Thoracic aorta (tissue), 2 donors: ENCODE data around the gene CCDC7. TPM values are rescaled to one million over a fixed set of nuclear protein-coding genes. Genes with fewer than 3 reads are reported as not detected.
"Not testable (repeated sequence)": the region's sequence is repeated elsewhere in the genome, so short reads cannot be mapped to it uniquely, and the experiment has no call there.

ENCODE experiments used
- ATAC-seq: fragments of 150-250 bp; one replicate; pipeline ENCODE4 v1.8.0; 2017; ENCODE audit warnings: low read depth; ENCODE audit not compliant: insufficient number of reproducible peaks, low FRiP score
- DNase-seq: peaks from one replicate; pipeline ENCODE4 v3.0.0-alpha.2; 2020; ENCODE audit warnings: low spot score
- H3K27ac ChIP-seq, 2 donors: fragments of 200-600 bp; sonication (generic); 1 replicate in 1 of 2; 2 replicates in 1 of 2; pipeline ENCODE4 v1.5.1; 2016; ENCODE audit warnings: mild to moderate bottlenecking in 2 of 2, moderate library complexity in 2 of 2
- H3K27me3 ChIP-seq: fragments of 200-600 bp; sonication (generic); replicated peaks from 2 replicates; pipeline ENCODE4 v1.6.0; 2016; ENCODE audit warnings: mild to moderate bottlenecking; ENCODE audit not compliant: insufficient read depth
- H3K36me3 ChIP-seq: fragments of 200-600 bp; sonication (generic); one replicate; pipeline ENCODE4 v1.5.1; 2016
- H3K4me1 ChIP-seq, 2 donors: fragments of 200-600 bp; sonication (generic); 1 replicate in 1 of 2; 2 replicates in 1 of 2; pipeline versions ENCODE4 v1.5.1 to v1.6.0; 2016; ENCODE audit warnings: low read depth in 2 of 2, mild to moderate bottlenecking in 1 of 2; ENCODE audit not compliant: control insufficient read depth in 1 of 2
- H3K4me3 ChIP-seq: fragments of 200-600 bp; sonication (generic); 2 replicates; pipeline ENCODE4 v1.5.1; 2016; ENCODE audit warnings: mild to moderate bottlenecking
- H3K9me3 ChIP-seq: fragments of 200-600 bp; sonication (generic); 2 replicates; pipeline ENCODE4 v1.5.1; 2016
- CTCF ChIP-seq: fragments of 200-600 bp; sonication (generic); IDR thresholded peaks from one replicate; pipeline ENCODE4 v1.5.1; 2019; ENCODE audit warnings: antibody characterized with exemption
- total RNA-seq, 2 donors: library from RNA; depleted of rRNA; stranded (reverse); fragments of >200 nt; gene quantifications; one replicate each; pipeline versions ENCODE4 v1.1.0 to v1.2.3, GENCODE V29; 2016

Gene CCDC7
- total RNA-seq, 2 donors from 2014 or later, result 35.6 to 70.8 TPM

GRCh38 chr10:32538256-32538655 is 92.3 kb downstream of the CCDC7 start:
- no peak for TF ChIP-seq CTCF
- H3K27me3 ChIP-seq, result no peaks in the 10 kb centered on the region

GRCh38 chr10:32540691-32541470 is 94.9 kb downstream of the CCDC7 start:
- H3K27ac ChIP-seq, result no peak overlapping the region
- TF ChIP-seq CTCF, result no peak
- ATAC-seq (no peak), DNase-seq (no peak)
- H3K9me3 ChIP-seq, result no peaks in the 10 kb centered on the region
- H3K27me3 ChIP-seq, result no peaks in the 10 kb centered on the region
- H3K4me1 ChIP-seq, result no peaks in the 10 kb centered on the region
- H3K4me3 ChIP-seq, result no peak overlapping the region
- H3K36me3 ChIP-seq, result no peaks in the 10 kb centered on the region

More at GRCh38 chr10:32538256-32538655, 92.3 kb downstream of the CCDC7 start:
- DNase-seq (no peak), ATAC-seq (no peak)
- Histone ChIP-seq H3K36me3 (no peaks in the 10 kb centered on the region), H3K4me3 (no peak overlapping the region), H3K27ac (no peak overlapping the region), H3K4me1 (no peaks in the 10 kb centered on the region), H3K9me3 (no peaks in the 10 kb centered on the region)

- Histone ChIP-seq H3K27ac (no peak overlapping the region), H3K9me3 (no peaks in the 10 kb centered on the region), H3K36me3 (no peaks in the 10 kb centered on the region), H3K4me1 (no peaks in the 10 kb centered on the region), H3K27me3 (no peaks in the 10 kb centered on the region), H3K4me3 (no peak overlapping the region)
- TF ChIP-seq CTCF, result no peak
- no peak for DNase-seq
- ATAC-seq, result no peak
Observed at GRCh38 chr10:32548208-32548607, 102.3 kb downstream of the CCDC7 start.

GRCh38 chr10:32556783-32557395 is 110.9 kb downstream of the CCDC7 start:
- Histone ChIP-seq H3K4me1 (peaks cover 0 to 11% of the 10 kb centered on the region in 2 donors), H3K4me3 (no peak overlapping the region), H3K27me3 (no peaks in the 10 kb centered on the region), H3K27ac (no peak overlapping the region), H3K9me3 (no peaks in the 10 kb centered on the region), H3K36me3 (no peaks in the 10 kb centered on the region)
- TF ChIP-seq CTCF, result no peak
- no peak for ATAC-seq
- DNase-seq, result no peak

- not testable (repeated sequence) for H3K4me1 ChIP-seq, H3K27ac ChIP-seq, ATAC-seq, H3K36me3 ChIP-seq, H3K9me3 ChIP-seq, DNase-seq, H3K4me3 ChIP-seq, H3K27me3 ChIP-seq
Observed at GRCh38 chr10:32562695-32563094, 116.8 kb downstream of the CCDC7 start.
